Stimulated activated CD4-positive, alpha-beta T cell treated with anti-CD3 and anti-CD28 coated beads, TNF-alpha, amount 100 ng/mL, for 4 hours (primary cell): Measurements from ENCODE around the gene HOXD4.

Experiments used
- DNase-seq, 3 experiments: peaks; one replicate each; pipeline ENCODE4 v3.0.0-alpha.2; 2020; ENCODE audit warnings: low read depth in 3 of 3

The HOXD4 gene

DNA sequence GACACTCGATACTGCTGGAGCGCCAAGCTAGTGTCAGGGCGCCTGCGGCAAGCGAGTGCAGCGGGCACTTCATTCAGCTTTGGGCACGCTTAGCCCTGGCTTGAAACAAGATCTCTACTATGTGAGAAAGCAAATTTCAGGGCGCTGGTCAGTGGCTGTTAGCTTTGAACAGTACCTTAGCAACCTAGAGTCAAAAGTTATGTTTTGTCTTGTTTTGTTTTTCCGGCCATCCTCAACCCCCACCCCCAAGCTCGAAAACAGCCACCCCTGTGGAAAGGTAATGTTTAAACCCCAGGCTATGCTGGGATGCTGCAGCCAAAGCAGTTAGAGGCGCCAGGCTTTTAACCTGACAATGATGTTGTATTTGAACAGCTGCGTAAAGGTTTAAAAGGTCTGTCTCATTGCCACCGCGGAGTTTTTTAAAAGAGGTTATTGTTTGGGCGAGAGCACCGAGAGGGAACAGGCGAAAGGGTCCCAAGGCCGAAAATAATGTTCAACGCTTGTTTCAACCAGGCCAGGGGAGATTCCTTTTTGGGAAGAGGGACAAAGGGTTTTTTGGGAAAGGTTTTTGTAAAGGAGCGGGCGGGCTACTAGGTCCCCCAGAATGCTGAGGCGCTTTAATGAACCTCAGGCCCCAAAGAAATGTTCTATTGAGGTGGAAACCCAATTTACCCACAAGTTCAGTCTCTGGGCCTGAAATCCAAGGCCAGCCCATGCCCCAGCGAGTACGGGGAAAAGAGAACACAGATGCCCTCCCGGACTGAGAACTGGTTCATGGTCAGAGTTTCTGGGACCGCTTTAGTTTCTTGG, 37.0 kb upstream of the HOXD4 start:
- DNase-seq: no peak

DNA sequence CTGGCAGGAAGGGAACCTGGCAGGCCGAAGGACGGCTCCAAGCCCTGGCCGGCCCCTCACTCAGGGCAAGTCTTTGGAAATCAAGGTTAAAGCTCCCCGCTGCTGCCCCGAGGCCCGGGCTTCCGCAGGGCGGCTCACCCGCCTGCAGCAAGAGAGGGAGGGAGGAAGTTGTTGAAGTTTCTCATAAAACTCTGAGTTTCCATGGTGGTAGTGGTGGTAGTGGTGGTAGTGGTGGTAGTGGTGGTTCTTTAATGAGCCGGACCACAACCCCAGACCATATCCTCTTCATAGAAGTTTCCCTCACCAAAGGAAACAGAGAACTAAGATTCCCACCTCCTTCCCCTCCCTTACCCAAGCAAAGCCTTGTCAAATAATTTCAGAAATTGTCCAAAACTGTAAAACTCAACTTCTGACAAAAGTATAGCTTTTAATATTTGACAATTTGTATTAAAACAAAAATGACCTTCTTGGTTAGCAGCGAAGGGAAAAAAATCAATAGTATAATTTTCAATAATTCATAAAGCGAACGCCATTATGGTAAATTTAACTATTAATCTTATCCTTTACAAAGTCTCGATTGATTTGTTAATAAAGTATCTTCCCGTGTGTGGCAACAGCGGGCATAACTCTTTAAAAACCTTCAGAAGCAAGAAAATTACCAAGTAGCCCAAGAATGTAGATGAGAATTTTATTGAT, 36.3 kb upstream of the HOXD4 start:
- DNase-seq: no peak

DNA sequence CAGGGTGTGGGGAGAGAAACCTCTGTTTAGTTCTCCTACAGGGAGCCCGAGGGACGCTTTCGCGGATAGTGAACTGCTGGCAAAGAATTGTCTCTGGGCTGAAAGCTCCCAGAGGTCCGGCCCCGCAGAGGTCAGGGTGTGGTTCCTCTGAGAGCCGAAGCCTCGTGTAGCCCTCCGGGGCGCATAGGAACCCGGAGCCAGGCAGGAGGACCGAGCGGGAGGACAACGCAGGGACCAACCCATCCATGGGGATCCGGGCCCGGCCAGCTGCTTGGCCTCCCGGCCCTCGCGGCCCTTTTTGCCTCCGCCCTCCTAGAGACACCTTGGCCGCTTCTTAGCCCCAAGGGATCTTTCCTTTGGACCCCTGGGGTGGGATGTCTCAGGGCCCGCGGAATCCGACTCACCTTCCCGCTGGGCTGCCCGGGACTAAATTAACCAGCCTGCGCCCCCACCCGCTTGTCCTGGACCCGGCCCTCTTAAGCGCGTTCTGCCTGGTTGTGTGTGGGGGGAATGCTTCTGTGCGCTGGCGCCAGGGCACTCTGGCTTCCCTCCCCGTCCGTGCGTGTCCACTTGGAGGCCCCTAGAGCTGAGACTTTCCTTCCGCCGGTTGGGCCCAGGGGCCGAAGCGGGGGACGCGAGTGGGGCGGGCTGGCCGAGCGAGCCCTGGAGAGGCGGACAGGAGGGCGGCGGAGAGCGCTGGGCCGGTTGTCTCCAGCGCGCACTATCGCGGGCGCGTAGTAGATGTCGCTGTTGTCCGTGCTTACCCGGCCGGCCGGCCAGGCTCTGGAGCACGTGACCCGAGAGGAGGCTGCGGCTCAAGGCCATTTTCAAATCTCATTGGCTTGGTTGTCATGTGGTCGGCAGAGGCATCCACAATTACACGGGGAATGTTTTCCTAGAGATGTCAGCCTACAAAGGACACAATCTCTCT, 35.2 kb upstream of the HOXD4 start, which contains the start of gene HOXD10:
Gene HOXD10 (plus strand): TSS at position 896 of the 931 bp plus-strand sequence. CDS start 56 bp downstream, outside the sequence.
- no peak for DNase-seq

DNA sequence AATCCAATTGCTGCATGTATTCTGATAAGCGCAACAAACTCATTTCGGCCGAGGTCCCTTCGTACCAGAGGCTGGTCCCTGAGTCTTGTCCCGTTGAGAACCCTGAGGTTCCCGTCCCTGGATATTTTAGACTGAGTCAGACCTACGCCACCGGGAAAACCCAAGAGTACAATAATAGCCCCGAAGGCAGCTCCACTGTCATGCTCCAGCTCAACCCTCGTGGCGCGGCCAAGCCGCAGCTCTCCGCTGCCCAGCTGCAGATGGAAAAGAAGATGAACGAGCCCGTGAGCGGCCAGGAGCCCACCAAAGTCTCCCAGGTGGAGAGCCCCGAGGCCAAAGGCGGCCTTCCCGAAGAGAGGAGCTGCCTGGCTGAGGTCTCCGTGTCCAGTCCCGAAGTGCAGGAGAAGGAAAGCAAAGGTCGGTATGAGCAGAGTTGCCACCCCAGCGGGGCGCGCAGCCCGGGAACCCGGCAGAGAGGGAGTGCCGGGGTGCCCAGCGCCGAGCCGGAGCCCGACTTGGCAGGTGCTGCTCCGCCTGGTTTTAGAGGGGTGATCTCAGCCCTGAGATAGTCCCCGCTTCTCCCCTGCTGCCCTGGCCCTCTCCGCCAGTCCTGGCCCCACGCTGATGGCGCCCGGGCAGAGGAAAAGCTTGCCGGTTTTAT, 34.1 kb upstream of the HOXD4 start:
- no peak for DNase-seq

DNA sequence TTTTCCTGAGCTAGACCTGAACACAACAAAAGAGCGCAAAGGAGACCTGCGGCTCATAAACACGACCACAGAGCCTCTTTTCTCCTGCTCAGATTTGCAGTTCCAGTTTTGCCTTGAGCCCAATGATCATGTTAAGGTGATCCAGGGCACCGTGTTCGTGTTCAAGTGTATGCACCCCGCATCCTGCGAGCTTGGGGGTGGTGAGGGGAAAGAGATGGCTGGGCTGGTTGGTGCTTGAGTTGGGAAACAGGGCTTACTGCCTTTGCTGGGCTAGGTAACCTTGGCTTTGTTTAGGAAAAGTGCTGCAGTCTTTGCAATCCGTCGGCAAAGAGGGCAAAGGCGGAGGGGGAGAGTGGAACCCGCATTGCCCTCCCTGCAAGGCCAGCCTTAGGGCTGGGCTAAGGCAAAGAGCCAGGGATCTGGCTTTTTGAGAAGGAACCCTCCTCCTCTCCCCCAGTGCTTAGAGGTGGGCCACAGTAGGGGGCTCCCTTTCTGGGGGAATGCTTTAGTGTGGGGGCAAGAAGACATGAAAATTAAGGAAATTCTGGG, 33.5 kb upstream of the HOXD4 start:
- DNase-seq: no peak

DNA sequence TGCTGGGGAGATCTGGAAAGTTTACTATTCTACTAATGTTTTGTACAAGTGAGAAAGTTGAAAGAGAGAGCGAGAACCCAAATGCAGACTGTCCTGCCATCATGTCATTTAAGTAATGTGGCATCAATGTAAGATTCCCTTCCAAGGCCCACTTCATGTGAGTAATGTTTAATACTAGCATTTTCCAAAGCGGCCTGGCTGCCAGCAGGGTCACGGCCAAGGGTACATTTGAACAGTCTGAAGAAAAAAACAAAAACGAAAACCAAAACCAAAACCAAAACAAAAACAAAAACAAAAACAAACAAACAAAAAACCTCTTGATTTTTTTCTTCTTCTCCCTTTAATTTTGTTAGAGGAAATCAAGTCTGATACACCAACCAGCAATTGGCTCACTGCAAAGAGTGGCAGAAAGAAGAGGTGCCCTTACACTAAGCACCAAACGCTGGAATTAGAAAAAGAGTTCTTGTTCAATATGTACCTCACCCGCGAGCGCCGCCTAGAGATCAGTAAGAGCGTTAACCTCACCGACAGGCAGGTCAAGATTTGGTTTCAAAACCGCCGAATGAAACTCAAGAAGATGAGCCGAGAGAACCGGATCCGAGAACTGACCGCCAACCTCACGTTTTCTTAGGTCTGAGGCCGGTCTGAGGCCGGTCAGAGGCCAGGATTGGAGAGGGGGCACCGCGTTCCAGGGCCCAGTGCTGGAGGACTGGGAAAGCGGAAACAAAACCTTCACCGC, 32.6 kb upstream of the HOXD4 start:
- no peak for DNase-seq

DNA sequence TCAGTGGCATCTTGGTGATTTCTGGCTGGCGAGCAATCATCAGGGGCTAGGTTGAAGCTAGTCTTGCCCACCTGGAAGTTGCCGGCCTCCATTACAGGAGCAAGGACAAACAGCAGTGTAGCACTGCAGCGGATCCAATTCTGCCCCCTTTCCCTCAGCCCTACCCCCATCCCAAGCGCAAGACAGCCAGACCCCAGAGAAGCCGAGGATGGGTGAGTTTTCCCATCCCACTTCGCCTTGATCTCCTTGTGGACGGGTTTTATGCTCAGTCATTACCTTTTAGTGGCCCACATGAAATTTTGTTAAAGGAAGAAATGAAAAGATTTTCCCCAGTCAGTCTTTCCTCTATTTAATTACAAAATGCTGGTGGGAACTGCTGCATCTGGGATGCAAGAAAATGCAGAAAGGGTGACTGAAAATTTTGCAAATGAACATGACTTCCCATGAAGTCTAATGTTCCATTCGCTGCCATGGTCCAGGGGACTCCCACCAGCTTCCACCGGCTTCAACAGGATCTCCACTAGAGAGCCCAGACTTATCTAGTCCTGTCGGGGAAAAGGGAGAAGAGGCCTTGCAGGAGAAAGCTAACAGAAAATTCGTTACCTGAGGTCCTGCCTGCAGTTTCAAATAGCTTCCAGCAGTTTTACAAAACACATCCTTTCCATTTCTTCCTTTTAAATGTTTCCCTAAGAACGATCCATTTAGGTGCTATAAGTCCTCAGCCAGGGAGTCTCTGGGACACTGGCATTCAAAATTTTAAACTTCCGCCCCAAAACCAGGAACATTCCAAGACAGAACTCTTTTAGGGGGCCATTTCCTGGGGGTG, 30.8 kb upstream of the HOXD4 start:
- DNase-seq: no peak

DNA sequence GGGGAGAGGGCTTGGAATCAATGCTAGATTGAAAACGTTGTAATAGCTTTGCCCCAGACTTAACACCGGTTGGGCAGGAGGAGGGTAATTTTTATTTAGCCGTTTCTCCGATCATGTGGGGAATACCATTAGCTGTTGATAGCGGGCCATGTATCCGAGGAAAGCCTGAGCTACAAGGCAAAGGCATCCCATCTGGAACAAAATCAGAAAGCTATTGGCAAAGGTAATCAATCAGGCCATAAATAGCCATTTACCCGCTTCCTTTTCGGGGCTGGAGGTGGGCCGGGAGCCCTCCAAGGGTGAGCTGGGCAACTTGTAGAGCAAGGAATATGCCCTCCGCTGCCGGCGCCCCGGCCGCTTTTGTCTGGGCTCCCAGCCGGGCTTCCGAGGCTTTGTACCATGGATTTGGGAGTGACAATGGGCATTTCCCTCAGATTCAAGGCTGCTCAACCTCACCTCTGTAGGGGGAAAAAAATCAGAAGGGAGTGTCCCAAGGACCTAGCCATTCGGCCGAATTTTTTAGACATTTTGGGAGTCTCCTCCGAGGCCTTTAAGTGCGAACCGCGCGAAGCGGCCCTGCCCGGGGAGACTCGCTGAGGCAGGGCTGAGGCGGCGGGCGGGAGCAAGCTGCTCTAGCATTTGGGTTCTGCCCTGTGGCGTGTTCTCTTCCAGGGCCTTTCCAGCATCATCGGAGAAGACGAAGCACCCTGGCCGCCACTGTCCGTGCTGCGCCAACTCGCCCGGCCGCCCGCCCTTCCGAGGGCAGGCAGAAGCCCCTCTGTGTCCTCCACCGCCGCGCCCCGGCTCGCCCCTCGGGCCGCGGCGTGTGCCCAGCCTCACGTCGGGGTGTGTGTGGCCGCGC, 29.9 kb upstream of the HOXD4 start:
- DNase-seq: no peak

DNA sequence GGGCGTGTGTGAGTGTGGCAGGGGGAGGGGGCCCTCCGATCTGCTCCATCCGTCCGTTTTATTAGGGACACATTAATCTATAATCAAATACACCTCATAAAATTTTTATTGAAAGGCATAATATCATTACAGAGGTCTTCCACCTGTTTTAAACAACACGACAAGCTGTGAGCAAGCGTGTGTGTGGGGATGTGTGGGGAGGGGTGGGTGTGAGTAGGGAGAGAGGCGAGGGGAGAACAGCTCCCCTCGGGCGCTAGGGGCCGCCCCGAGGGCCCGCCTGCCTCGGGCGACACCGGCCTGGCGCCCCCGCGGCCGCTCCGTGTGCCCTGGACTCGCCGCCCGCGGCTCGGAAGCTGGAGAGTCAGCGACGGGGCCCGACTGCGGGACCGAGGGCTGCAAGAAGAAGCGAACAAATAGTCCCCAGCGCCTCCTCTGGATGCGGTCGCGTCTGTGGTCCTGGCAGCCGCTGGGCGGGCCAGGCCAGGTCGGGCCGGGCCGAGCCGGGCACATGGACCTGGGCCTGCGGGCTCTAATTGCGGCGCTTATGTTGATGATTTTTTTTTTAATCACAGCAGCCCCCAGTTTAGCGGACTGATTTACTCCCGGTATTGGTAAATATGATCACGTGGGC, 29.2 kb upstream of the HOXD4 start:
- no peak for DNase-seq

DNA sequence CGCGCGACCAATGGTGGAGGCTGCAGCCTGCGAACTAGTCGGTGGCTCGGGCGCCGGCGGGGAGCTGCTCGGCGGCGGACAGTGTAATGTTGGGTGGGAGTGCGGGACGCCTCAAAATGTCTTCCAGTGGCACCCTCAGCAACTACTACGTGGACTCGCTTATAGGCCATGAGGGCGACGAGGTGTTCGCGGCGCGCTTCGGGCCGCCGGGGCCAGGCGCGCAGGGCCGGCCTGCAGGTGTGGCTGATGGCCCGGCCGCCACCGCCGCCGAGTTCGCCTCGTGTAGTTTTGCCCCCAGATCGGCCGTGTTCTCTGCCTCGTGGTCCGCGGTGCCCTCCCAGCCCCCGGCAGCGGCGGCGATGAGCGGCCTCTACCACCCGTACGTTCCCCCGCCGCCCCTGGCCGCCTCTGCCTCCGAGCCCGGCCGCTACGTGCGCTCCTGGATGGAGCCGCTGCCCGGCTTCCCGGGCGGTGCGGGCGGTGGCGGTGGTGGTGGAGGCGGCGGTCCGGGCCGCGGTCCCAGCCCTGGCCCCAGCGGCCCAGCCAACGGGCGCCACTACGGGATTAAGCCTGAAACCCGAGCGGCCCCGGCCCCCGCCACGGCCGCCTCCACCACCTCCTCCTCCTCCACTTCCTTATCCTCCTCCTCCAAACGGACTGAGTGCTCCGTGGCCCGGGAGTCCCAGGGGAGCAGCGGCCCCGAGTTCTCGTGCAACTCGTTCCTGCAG, 28.5 kb upstream of the HOXD4 start, which contains the start of gene HOXD9:
Gene HOXD9 (plus strand): TSS at position 37 of the 728 bp plus-strand sequence. CDS start 50 bp downstream, at position 87.
- no peak for DNase-seq

DNA sequence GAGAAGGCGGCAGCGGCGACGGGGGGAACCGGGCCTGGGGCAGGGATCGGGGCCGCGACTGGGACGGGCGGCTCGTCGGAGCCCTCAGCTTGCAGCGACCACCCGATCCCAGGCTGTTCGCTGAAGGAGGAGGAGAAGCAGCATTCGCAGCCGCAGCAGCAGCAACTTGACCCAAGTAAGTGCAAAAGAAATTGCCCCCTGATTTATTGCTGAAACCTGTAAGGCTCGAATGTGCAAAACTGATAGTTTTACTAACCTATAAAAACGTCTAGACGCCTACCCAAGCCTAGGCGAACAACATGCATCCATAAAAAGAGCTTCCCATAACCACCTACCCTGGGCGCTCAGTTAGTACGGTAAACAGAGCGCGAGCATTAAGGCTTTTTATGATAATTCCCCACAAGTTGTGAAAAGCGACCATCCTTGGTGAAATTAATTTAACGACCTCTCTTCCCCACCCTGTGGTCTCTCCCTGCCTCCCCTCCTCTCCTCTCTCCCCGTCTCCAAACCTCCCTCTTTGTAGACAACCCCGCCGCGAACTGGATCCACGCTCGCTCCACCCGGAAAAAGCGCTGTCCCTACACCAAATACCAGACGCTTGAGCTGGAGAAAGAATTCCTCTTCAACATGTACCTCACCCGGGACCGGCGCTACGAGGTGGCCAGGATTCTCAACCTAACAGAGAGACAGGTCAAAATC, 27.8 kb upstream of the HOXD4 start:
- no peak for DNase-seq

DNA sequence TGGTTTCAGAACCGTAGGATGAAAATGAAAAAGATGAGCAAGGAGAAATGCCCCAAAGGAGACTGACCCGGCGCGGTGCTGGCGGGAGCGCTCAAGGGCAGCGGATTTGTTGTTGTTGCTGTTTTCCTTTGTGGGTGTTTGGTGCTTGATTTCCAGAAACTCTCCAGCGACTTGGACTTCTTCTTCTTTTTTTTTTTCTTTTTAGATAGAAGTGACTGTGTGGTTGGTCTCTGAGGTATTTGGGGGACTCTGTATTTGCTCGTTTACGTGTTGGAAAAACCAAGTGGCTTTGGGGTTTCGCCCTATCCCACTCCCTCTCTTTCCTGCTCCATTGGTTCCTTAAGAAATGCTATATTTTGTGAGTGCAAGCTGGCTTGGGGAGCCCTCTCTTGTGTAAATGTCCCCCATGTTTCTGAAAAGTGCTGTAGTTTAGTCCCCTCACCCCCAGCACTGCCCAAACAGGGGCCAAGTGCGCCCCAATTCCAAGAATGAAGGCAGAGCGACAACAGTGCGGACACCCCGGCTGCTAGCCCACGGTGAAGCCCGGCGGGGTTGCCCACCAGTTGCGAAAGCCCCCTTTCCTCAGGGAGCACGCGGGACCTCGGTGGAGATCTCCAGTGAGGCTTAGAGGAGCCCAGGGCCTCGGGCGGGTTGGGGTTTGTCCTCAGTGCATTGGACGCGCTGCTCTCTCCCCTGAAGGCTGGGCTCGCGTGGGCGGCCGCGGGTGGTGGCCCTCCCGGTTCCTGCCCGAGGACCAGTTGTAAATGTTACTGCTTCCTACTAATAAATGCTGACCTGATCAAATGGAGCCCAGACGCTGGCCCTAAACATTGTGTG, 27.0 kb upstream of the HOXD4 start:
- DNase-seq: no peak

DNA sequence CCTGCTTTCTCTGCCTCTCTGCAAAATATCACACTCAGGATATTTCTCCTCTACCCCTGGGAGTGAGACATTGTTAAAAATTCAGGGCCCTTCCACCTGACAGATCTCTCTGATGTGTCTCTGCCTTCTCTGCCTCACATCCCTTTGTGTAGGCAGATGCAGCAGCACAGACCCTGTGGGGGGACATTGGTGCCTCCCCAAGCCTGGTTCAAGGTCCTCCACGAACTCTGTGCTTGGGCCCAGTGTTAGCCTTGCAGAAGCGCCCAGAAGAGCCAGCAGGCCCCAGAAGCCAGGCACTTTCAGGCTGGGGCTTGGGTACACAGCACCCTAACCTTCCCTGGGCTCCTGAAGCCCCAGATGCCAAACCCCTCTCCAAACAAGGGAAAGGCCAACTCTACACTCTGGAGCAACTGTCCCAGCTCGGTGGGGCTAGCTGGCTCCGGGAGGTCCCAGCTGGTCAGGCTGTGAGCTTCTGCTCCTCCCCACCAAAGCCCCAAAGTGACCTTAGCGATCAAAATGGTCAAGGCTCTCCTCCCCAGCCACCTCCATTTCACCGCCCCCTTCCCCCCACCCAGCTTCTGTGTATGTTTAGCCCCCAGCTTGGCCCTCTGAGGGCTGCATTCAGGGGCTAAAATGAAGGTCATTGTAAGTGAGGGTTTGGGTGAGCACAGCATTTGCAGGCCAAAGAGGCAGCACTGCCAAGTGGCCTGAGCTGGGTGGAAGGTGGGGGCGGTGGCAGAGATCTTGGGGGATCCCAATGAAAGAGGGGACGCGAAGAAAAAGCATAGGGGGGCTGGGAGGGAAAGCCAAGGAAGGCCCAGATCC, 26.2 kb upstream of the HOXD4 start:
- no peak for DNase-seq

DNA sequence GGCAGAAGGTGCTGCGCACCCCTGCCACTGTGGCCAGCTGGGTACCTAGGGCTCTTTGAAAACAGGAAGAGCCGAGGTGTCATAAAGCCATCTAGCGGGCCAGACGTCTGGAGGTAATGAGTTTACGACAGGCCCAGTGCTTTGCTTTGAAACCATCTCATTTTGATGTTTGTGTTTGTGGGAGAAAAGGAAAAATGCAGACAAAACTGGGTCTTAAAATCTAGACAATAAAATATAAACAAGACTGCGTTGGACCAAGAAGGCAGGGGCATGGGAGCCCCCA, 25.6 kb upstream of the HOXD4 start:
- DNase-seq: no peak
